ENCODE results near the gene PLCH1. TPM values are rescaled to one million over a fixed set of nuclear protein-coding genes. Genes with fewer than 3 reads are reported as not detected.

The PLCH1 gene
- total and polyA plus RNA-seq, 10 of the 15 experiments (the other 5 are each of a cell fraction or from before 2014, with no cell fraction given), result 0.03 to 0.22 (median 0.04) TPM; not detected in 5

DNA sequence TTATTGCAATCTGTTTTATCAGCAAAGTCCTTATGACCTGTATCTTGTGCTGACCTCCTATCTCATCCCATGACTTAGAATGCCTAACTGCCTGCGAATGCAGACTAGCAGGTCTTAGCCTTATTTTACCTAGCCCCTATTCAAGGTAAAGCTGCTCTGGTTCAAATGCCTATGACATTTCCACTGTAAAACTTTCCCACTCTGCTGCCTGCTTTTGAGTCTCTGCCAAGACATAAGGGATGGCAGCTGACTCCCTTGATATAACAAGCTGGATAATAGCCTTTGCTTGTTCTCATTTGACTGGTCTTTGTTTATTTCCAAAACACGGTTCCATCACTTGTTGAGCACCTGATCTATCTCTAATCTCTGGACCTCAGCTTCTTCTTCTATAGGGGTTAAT lies 319.5 kb downstream of the PLCH1 start (continued):
- TF ChIP-seq, protein P1, sequence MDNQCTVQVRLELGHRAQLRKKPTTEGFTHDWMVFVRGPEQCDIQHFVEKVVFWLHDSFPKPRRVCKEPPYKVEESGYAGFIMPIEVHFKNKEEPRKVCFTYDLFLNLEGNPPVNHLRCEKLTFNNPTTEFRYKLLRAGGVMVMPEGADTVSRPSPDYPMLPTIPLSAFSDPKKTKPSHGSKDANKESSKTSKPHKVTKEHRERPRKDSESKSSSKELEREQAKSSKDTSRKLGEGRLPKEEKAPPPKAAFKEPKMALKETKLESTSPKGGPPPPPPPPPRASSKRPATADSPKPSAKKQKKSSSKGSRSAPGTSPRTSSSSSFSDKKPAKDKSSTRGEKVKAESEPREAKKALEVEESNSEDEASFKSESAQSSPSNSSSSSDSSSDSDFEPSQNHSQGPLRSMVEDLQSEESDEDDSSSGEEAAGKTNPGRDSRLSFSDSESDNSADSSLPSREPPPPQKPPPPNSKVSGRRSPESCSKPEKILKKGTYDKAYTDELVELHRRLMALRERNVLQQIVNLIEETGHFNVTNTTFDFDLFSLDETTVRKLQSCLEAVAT (IDR thresholded peaks at IDR 0.05), result no peak
- no peak for TF ChIP-seq ESRRA (IDR thresholded peaks at IDR 0.05; ENCODE audit: low read length)
- TF ChIP-seq TBL1XR1 (IDR thresholded peaks at IDR 0.05; ENCODE audit: low read depth, low read length), result no peak
- TF ChIP-seq, protein P2, sequence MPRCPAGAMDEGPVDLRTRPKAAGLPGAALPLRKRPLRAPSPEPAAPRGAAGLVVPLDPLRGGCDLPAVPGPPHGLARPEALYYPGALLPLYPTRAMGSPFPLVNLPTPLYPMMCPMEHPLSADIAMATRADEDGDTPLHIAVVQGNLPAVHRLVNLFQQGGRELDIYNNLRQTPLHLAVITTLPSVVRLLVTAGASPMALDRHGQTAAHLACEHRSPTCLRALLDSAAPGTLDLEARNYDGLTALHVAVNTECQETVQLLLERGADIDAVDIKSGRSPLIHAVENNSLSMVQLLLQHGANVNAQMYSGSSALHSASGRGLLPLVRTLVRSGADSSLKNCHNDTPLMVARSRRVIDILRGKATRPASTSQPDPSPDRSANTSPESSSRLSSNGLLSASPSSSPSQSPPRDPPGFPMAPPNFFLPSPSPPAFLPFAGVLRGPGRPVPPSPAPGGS (IDR thresholded peaks at IDR 0.05; ENCODE audit: borderline replicate concordance, insufficient read depth, low read depth, low read length, poor library complexity, severe bottlenecking), result no peak
- no peak for TF ChIP-seq NFXL1 (IDR thresholded peaks at IDR 0.05; ENCODE audit: borderline replicate concordance)

DNA sequence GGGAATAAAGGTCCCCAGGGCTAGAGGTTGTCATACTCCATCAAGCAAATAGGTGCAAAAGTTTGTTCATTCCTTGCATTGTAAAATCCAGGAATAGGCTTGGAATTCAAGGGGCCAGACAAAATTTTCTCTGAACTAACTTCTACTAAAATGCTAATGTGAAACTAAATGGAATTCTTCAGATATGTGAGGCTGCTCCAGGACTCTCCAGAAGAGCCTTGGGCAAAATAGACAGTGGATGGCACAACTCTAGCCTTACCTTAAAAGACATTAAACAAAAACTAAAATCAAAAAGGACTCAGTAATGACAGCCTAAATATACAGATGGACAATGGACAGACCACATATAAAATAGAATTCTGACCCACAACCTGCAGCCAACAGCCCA lies 320.6 kb downstream of the PLCH1 start:
- no TSS peak for BruUV-seq (replicated peaks)
- no peaks in the 10 kb centered on the region for H3K27me3 ChIP-seq (replicated peaks in 1 of 2; ENCODE audit: control insufficient read depth in 2 of 2, insufficient read depth in 2 of 2, low read length in 1 of 2)
- ATAC-seq (no peak), FAIRE-seq (no peak), DNase-seq (ENCODE audit: low read depth, low spot score) (no peak)
- ChIA-PET SMC1A (ENCODE audit: uncharacterized antibody, unreplicated experiment) (no interaction called here), RAD21 (ENCODE audit: unreplicated experiment) (no interaction called here), CTCF (no interaction called here), POLR2A (no interaction called here)
- H3K9me3 ChIP-seq (replicated peaks; ENCODE audit: control insufficient read depth, insufficient read depth, low read length), result no peaks in the 10 kb centered on the region
- no peak overlapping the region for H2AFZ ChIP-seq (ENCODE audit: control insufficient read depth, low read depth, low read length)
- no peaks in the 10 kb centered on the region for H3K79me2 ChIP-seq (ENCODE audit: control insufficient read depth, insufficient read depth, low read length)
- no peaks in the 10 kb centered on the region for H4K20me1 ChIP-seq (ENCODE audit: control insufficient read depth, insufficient read depth)
- in situ Hi-C loops (cut with MboI) (no loop called here), intact Hi-C loops (cut with micrococcal nuclease; ENCODE audit: unreplicated experiment) (no loop called here)
- H3K4me2 ChIP-seq (ENCODE audit: control insufficient read depth, insufficient read depth), result no peak overlapping the region
- no peak overlapping the region for H3K4me3 ChIP-seq
- no peak overlapping the region for H3K9ac ChIP-seq (ENCODE audit: control insufficient read depth, insufficient read depth, low read length)
- no peak overlapping the region for H3K27ac ChIP-seq (ENCODE audit: control insufficient read depth, insufficient read depth)
- H3K36me3 ChIP-seq (ENCODE audit: control insufficient read depth in 2 of 2, insufficient read depth in 2 of 2, low read length in 1 of 2), result no peaks in the 10 kb centered on the region
- no peaks in the 10 kb centered on the region for H3K4me1 ChIP-seq (ENCODE audit: control insufficient read depth, insufficient read depth, low read length)
- no peak for TF ChIP-seq NFXL1 (IDR thresholded peaks at IDR 0.05; ENCODE audit: borderline replicate concordance)
- TF ChIP-seq, protein P3, sequence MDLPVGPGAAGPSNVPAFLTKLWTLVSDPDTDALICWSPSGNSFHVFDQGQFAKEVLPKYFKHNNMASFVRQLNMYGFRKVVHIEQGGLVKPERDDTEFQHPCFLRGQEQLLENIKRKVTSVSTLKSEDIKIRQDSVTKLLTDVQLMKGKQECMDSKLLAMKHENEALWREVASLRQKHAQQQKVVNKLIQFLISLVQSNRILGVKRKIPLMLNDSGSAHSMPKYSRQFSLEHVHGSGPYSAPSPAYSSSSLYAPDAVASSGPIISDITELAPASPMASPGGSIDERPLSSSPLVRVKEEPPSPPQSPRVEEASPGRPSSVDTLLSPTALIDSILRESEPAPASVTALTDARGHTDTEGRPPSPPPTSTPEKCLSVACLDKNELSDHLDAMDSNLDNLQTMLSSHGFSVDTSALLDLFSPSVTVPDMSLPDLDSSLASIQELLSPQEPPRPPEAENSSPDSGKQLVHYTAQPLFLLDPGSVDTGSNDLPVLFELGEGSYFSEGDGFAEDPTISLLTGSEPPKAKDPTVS (IDR thresholded peaks at IDR 0.05; ENCODE audit: low read depth, low read length), result no peak
- no peak for TF ChIP-seq SMAD5 (IDR thresholded peaks at IDR 0.05; ENCODE audit: low read depth)
- TF ChIP-seq RB1 (IDR thresholded peaks at IDR 0.05; ENCODE audit: borderline replicate concordance), result no peak
- TF ChIP-seq, protein P4, sequence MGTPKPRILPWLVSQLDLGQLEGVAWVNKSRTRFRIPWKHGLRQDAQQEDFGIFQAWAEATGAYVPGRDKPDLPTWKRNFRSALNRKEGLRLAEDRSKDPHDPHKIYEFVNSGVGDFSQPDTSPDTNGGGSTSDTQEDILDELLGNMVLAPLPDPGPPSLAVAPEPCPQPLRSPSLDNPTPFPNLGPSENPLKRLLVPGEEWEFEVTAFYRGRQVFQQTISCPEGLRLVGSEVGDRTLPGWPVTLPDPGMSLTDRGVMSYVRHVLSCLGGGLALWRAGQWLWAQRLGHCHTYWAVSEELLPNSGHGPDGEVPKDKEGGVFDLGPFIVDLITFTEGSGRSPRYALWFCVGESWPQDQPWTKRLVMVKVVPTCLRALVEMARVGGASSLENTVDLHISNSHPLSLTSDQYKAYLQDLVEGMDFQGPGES (IDR thresholded peaks at IDR 0.05), result no peak
- no peak for TF ChIP-seq GATAD2B (conservative IDR thresholded peaks at IDR 0.05; ENCODE audit: low read depth)
- TF ChIP-seq TBL1XR1 (IDR thresholded peaks at IDR 0.05; ENCODE audit: low read depth, low read length), result no peak
- no peak for TF ChIP-seq FOXM1 (IDR thresholded peaks at IDR 0.05; ENCODE audit: low read depth, low read length)
- no peak for TF ChIP-seq RCOR1 (conservative IDR thresholded peaks at IDR 0.05; ENCODE audit: low read depth, low read length)
- TF ChIP-seq, protein P5, sequence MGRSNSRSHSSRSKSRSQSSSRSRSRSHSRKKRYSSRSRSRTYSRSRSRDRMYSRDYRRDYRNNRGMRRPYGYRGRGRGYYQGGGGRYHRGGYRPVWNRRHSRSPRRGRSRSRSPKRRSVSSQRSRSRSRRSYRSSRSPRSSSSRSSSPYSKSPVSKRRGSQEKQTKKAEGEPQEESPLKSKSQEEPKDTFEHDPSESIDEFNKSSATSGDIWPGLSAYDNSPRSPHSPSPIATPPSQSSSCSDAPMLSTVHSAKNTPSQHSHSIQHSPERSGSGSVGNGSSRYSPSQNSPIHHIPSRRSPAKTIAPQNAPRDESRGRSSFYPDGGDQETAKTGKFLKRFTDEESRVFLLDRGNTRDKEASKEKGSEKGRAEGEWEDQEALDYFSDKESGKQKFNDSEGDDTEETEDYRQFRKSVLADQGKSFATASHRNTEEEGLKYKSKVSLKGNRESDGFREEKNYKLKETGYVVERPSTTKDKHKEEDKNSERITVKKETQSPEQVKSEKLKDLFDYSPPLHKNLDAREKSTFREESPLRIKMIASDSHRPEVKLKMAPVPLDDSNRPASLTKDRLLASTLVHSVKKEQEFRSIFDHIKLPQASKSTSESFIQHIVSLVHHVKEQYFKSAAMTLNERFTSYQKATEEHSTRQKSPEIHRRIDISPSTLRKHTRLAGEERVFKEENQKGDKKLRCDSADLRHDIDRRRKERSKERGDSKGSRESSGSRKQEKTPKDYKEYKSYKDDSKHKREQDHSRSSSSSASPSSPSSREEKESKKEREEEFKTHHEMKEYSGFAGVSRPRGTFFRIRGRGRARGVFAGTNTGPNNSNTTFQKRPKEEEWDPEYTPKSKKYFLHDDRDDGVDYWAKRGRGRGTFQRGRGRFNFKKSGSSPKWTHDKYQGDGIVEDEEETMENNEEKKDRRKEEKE (IDR thresholded peaks at IDR 0.05), result no peak
